ENCODE results near the gene TXNDC8.
"Not testable (repeated sequence)": the region's sequence is repeated elsewhere in the genome, so short reads cannot be mapped to it uniquely, and the experiment has no call there.

Gene TXNDC8

GRCh38 chr9:110337727-110338126, at the start of gene TXNDC8:
Gene TXNDC8 (minus strand): TSS chr9:110337863.
- Histone ChIP-seq H3K36me3 (ENCODE audit: control insufficient read depth in 5 of 5, insufficient read depth in 5 of 5, low read length in 5 of 5) (no peaks in the 10 kb centered on the region), H3K27ac (ENCODE audit: low read depth, low read length) (no peak within 1 kb of the TSS), H3K27me3 (ENCODE audit: control insufficient read depth in 5 of 5, insufficient read depth in 4 of 5, low read length in 5 of 5) (peaks cover 0 to 3% (median 0%) of the 10 kb centered on the region in 5 donors), H3K4me3 (ENCODE audit: low read depth in 1 of 5, low read length in 5 of 5) (no peak within 1 kb of the TSS), H3K9ac (ENCODE audit: low read length in 5 of 5) (no peak within 1 kb of the TSS), H3K4me1 (ENCODE audit: control insufficient read depth in 5 of 5, insufficient read depth in 5 of 5, low read length in 5 of 5) (no peaks in the 10 kb centered on the region), H3K9me3 (ENCODE audit: control insufficient read depth in 5 of 5, low read length in 5 of 5) (no peaks in the 10 kb centered on the region)

- Histone ChIP-seq H3K27ac (ENCODE audit: low read depth, low read length) (no peak overlapping the region), H3K4me1 (ENCODE audit: control insufficient read depth in 5 of 5, insufficient read depth in 5 of 5, low read length in 5 of 5) (no peaks in the 10 kb centered on the region), H3K4me3 (ENCODE audit: low read depth in 1 of 5, low read length in 5 of 5) (no peak overlapping the region), H3K9me3 (ENCODE audit: control insufficient read depth in 5 of 5, low read length in 5 of 5) (no peaks in the 10 kb centered on the region), H3K9ac (ENCODE audit: low read length in 5 of 5) (no peak overlapping the region), H3K36me3 (ENCODE audit: control insufficient read depth in 5 of 5, insufficient read depth in 5 of 5, low read length in 5 of 5) (peaks cover 18 to 62% (median 52%) of the 10 kb centered on the region in 5 donors), H3K27me3 (ENCODE audit: control insufficient read depth in 5 of 5, insufficient read depth in 4 of 5, low read length in 5 of 5) (no peaks in the 10 kb centered on the region)
These were observed 45.8 kb upstream of the TXNDC8 start for GRCh38 chr9:110383491-110383890.

- Histone ChIP-seq H3K27ac (ENCODE audit: low read depth, low read length) (no peak overlapping the region), H3K4me3 (ENCODE audit: low read depth in 1 of 5, low read length in 5 of 5) (no peak overlapping the region), H3K9me3 (ENCODE audit: control insufficient read depth in 5 of 5, low read length in 5 of 5) (no peaks in the 10 kb centered on the region), H3K27me3 (ENCODE audit: control insufficient read depth in 5 of 5, insufficient read depth in 4 of 5, low read length in 5 of 5) (no peaks in the 10 kb centered on the region), H3K9ac (ENCODE audit: low read length in 5 of 5) (no peak overlapping the region), H3K4me1 (ENCODE audit: control insufficient read depth in 5 of 5, insufficient read depth in 5 of 5, low read length in 5 of 5) (no peaks in the 10 kb centered on the region), H3K36me3 (ENCODE audit: control insufficient read depth in 5 of 5, insufficient read depth in 5 of 5, low read length in 5 of 5) (peaks cover 18 to 61% (median 46%) of the 10 kb centered on the region in 5 donors)
These were observed 45.1 kb upstream of the TXNDC8 start for GRCh38 chr9:110382731-110383130.

- Histone ChIP-seq H3K4me3 (ENCODE audit: low read depth in 1 of 5, low read length in 5 of 5) (no peak overlapping the region), H3K36me3 (ENCODE audit: control insufficient read depth in 5 of 5, insufficient read depth in 5 of 5, low read length in 5 of 5) (peaks cover 16 to 71% (median 29%) of the 10 kb centered on the region in 5 donors), H3K27ac (ENCODE audit: low read depth, low read length) (no peak overlapping the region), H3K9ac (ENCODE audit: low read length in 5 of 5) (no peak overlapping the region), H3K9me3 (ENCODE audit: control insufficient read depth in 5 of 5, low read length in 5 of 5) (no peaks in the 10 kb centered on the region), H3K4me1 (ENCODE audit: control insufficient read depth in 5 of 5, insufficient read depth in 5 of 5, low read length in 5 of 5) (no peaks in the 10 kb centered on the region), H3K27me3 (ENCODE audit: control insufficient read depth in 5 of 5, insufficient read depth in 4 of 5, low read length in 5 of 5) (no peaks in the 10 kb centered on the region)
These were observed 33.8 kb upstream of the TXNDC8 start for GRCh38 chr9:110371411-110372007.

GRCh38 chr9:110370315-110370714, 32.7 kb upstream of the TXNDC8 start:
- Histone ChIP-seq H3K27ac (ENCODE audit: low read depth, low read length) (no peak overlapping the region), H3K36me3 (ENCODE audit: control insufficient read depth in 5 of 5, insufficient read depth in 5 of 5, low read length in 5 of 5) (peaks cover 16 to 67% (median 31%) of the 10 kb centered on the region in 5 donors), H3K4me1 (ENCODE audit: control insufficient read depth in 5 of 5, insufficient read depth in 5 of 5, low read length in 5 of 5) (no peaks in the 10 kb centered on the region), H3K9ac (ENCODE audit: low read length in 5 of 5) (no peak overlapping the region), H3K4me3 (ENCODE audit: low read depth in 1 of 5, low read length in 5 of 5) (no peak overlapping the region), H3K27me3 (ENCODE audit: control insufficient read depth in 5 of 5, insufficient read depth in 4 of 5, low read length in 5 of 5) (no peaks in the 10 kb centered on the region), H3K9me3 (ENCODE audit: control insufficient read depth in 5 of 5, low read length in 5 of 5) (no peaks in the 10 kb centered on the region)

- H3K27ac ChIP-seq (ENCODE audit: low read depth, low read length): no peak overlapping the region
- H3K4me3 ChIP-seq (ENCODE audit: low read depth in 1 of 5, low read length in 5 of 5): no peak overlapping the region
- no peak overlapping the region for H3K9ac ChIP-seq (ENCODE audit: low read length in 5 of 5)
- no peaks in the 10 kb centered on the region for H3K4me1 ChIP-seq (ENCODE audit: control insufficient read depth in 5 of 5, insufficient read depth in 5 of 5, low read length in 5 of 5)
- peaks cover 0 to 23% (median 11%) of the 10 kb centered on the region in 5 donors for H3K36me3 ChIP-seq (ENCODE audit: control insufficient read depth in 5 of 5, insufficient read depth in 5 of 5, low read length in 5 of 5)
- no peaks in the 10 kb centered on the region for H3K27me3 ChIP-seq (ENCODE audit: control insufficient read depth in 5 of 5, insufficient read depth in 4 of 5, low read length in 5 of 5)
- no peaks in the 10 kb centered on the region for H3K9me3 ChIP-seq (ENCODE audit: control insufficient read depth in 5 of 5, low read length in 5 of 5)
These were observed 26.8 kb upstream of the TXNDC8 start for GRCh38 chr9:110364451-110364850.

- H3K27ac ChIP-seq (ENCODE audit: low read depth, low read length); H3K4me1 ChIP-seq (ENCODE audit: control insufficient read depth in 5 of 5, insufficient read depth in 5 of 5, low read length in 5 of 5); H3K9ac ChIP-seq (ENCODE audit: low read length in 5 of 5); H3K27me3 ChIP-seq (ENCODE audit: control insufficient read depth in 5 of 5, insufficient read depth in 4 of 5, low read length in 5 of 5); H3K4me3 ChIP-seq (ENCODE audit: low read depth in 1 of 5, low read length in 5 of 5); H3K36me3 ChIP-seq (ENCODE audit: control insufficient read depth in 5 of 5, insufficient read depth in 5 of 5, low read length in 5 of 5); H3K9me3 ChIP-seq (ENCODE audit: control insufficient read depth in 5 of 5, low read length in 5 of 5): not testable (repeated sequence)
These were observed 21.3 kb upstream of the TXNDC8 start for GRCh38 chr9:110358992-110359391.

- H3K4me3 ChIP-seq (ENCODE audit: low read depth in 1 of 5, low read length in 5 of 5): no peak overlapping the region
- no peak overlapping the region for H3K27ac ChIP-seq (ENCODE audit: low read depth, low read length)
- no peaks in the 10 kb centered on the region for H3K36me3 ChIP-seq (ENCODE audit: control insufficient read depth in 5 of 5, insufficient read depth in 5 of 5, low read length in 5 of 5)
These were observed 19.8 kb upstream of the TXNDC8 start for GRCh38 chr9:110357505-110357904.

GRCh38 chr9:110356639-110357395, 19.2 kb upstream of the TXNDC8 start:
- no peak overlapping the region for H3K27ac ChIP-seq (ENCODE audit: low read depth, low read length)
- no peak overlapping the region for H3K9ac ChIP-seq (ENCODE audit: low read length in 5 of 5)
- H3K9me3 ChIP-seq (ENCODE audit: control insufficient read depth in 5 of 5, low read length in 5 of 5): no peaks in the 10 kb centered on the region
- H3K36me3 ChIP-seq (ENCODE audit: control insufficient read depth in 5 of 5, insufficient read depth in 5 of 5, low read length in 5 of 5): no peaks in the 10 kb centered on the region
- no peaks in the 10 kb centered on the region for H3K27me3 ChIP-seq (ENCODE audit: control insufficient read depth in 5 of 5, insufficient read depth in 4 of 5, low read length in 5 of 5)
- no peaks in the 10 kb centered on the region for H3K4me1 ChIP-seq (ENCODE audit: control insufficient read depth in 5 of 5, insufficient read depth in 5 of 5, low read length in 5 of 5)
- H3K4me3 ChIP-seq (ENCODE audit: low read depth in 1 of 5, low read length in 5 of 5): no peak overlapping the region

More at GRCh38 chr9:110357505-110357904, 19.8 kb upstream of the TXNDC8 start:
- Histone ChIP-seq H3K4me1 (ENCODE audit: control insufficient read depth in 5 of 5, insufficient read depth in 5 of 5, low read length in 5 of 5) (no peaks in the 10 kb centered on the region), H3K27me3 (ENCODE audit: control insufficient read depth in 5 of 5, insufficient read depth in 4 of 5, low read length in 5 of 5) (no peaks in the 10 kb centered on the region), H3K9ac (ENCODE audit: low read length in 5 of 5) (no peak overlapping the region), H3K9me3 (ENCODE audit: control insufficient read depth in 5 of 5, low read length in 5 of 5) (no peaks in the 10 kb centered on the region)

GRCh38 chr9:110355911-110356310, 18.2 kb upstream of the TXNDC8 start:
- no peak overlapping the region for H3K4me3 ChIP-seq (ENCODE audit: low read depth in 1 of 5, low read length in 5 of 5)
- H3K36me3 ChIP-seq (ENCODE audit: control insufficient read depth in 5 of 5, insufficient read depth in 5 of 5, low read length in 5 of 5): no peaks in the 10 kb centered on the region
- H3K27ac ChIP-seq (ENCODE audit: low read depth, low read length): no peak overlapping the region
- H3K4me1 ChIP-seq (ENCODE audit: control insufficient read depth in 5 of 5, insufficient read depth in 5 of 5, low read length in 5 of 5): peaks cover 0 to 2% (median 0%) of the 10 kb centered on the region in 5 donors
- H3K9me3 ChIP-seq (ENCODE audit: control insufficient read depth in 5 of 5, low read length in 5 of 5): no peaks in the 10 kb centered on the region
- H3K9ac ChIP-seq (ENCODE audit: low read length in 5 of 5): no peak overlapping the region
- no peaks in the 10 kb centered on the region for H3K27me3 ChIP-seq (ENCODE audit: control insufficient read depth in 5 of 5, insufficient read depth in 4 of 5, low read length in 5 of 5)
